ENCODE measurements around the gene DPYSL5.

DPYSL5 gene

DNA sequence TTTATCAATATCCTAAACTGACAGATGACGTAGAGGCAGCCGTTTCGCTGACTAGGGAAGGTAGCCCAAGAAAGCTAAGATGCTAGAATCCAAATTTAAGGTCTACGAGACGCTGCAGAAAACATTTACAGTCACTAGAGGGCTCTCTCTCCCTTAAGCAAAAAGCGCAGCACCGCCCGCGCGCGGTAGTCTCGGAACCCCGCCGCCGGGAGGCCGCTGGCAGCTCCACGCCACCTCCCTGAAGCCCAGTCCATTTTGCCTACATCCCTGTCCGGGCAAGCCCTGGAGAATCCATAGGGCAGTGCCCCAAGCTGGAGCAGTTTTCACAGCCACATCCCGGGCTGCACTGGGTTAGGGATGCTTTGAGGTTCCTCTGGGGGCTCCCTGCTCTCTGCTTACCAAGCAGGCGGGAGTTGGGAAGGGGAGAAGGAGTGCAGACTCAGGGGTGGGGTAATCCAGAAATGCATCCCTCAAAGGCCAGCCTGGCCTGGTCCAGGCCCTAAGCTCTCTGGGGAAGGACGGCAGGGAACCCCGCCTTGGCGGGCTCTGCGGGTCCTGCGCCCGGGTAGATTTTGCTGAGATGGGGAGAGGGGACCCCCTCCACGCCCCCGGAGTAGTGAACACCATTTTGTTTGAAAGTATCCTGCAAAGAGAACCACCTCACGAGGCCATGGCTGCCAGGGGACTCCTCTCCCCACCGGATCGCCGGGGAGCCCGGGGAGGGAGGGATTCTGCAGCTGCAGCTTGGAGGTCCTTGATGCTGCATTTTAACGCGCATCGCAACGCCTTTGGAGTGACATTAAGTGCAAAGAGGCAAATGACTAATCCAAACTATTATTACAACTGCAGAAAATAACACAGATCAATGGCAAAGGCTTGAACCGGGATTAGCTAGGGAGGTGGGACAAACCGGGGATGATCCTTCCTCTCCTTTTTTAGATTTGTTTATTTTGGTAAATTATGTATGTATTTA is 1.3 kb upstream of the DPYSL5 start:
- FAIRE-seq = peak; percentile 54

GRCh38 chr2:26847307-26847654 is 651 bp upstream of the DPYSL5 start:
- FAIRE-seq = no peak

DNA sequence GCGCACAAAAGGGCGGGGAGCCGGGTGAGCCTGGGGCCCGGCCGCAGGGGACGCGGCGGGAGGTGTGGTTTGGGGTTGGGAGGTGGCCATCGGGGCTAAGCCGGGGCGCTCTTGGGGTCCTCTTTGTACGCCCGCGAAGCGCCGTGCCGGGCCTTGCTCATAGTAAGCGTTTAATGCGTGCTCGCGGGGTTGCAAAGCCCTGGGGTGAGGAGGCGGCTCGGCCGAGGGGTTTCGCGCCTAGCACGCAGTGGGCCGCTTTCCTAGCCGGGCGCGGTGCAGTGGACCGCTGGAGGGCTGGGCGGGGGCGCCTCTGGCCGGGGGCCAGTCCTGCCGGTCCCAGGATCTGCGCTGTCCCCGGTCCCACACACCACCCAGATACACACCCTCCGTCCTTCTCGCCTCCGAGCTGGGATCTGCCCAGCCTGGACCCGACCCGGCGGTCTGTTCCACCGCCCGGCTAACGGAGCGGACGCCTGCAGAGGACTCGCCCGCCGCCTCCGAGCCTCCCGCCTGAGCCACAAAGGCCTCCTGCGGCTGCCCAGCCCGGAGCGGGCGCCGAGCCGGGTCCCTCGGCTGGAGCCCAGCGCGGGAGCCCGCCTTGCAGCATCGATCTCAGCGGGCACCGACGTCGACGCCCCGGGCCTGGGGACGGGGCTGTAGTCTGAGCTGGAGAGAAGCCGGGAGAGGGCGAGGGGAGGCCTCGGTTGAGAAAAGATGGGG is 564 bp downstream of the DPYSL5 start:
- no peak for FAIRE-seq

DNA sequence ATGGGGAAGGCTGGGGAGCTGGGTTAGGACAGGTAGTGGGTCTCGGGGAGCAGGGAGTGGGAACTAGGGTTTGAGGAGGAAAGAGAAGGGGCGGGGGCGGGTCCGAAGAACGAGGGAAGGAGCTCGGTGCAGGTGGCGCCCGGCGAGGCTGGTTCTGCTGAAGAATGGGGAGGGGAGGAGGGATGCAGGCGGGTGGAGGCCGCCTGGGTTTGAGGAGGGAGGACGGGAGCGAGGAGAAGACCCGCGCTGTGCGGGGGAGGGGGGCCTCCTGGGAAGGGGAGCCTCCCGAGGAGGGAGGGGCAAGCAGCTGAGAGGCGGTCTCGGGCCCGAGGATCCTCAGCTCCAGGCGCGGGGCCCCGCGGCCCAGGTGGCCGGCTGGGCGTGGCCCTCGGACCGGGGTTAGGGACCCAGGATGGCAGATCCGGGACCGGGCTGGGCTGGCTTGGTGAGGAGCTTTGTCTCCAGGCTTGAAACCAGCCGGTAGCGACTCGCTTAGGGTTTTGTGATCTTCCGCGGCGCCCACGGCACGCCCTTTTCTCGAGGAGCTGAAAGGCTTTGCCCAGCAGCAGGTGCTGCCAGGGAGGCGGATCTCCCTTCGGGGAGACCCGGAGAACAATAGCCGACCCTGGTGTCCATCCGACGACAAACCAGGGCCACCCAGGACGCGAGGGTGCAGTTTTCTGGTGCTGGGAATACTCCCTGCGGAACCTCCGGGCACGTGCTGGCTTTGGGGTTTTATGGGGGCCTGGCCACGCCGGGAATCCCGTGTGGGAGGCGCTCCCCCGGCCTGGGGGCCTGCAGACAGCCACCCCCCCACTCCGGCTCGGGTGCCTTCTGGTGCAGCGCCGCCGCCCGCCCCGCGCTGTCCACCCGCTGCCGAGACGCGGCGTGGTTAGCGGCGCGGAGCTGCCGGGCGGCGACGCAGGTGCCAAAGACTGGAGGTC is 1.4 kb downstream of the DPYSL5 start:
- FAIRE-seq = no peak

- FAIRE-seq = no peak
Observed at GRCh38 chr2:26850000-26850431, 2.1 kb downstream of the DPYSL5 start.

DNA sequence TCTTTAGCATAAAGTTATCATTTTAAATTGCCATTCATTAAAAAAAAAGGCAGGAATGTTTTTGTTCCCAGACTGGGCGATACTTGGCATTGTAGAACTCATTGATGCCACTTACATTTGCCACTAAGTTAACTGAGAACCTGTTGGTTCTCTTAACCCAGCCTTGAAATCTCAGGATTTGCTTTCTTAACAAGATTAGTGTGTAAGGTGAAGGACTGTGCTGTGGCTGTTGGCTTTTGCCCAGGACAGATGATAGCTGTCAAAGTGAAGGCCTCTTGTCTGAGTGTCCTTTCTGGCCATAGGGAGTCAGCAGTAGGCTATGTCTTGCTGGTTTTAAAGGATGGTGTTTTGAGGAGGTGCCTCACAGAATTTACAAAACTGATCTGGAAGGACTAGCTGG is 2.6 kb downstream of the DPYSL5 start:
- no peak for FAIRE-seq

DNA sequence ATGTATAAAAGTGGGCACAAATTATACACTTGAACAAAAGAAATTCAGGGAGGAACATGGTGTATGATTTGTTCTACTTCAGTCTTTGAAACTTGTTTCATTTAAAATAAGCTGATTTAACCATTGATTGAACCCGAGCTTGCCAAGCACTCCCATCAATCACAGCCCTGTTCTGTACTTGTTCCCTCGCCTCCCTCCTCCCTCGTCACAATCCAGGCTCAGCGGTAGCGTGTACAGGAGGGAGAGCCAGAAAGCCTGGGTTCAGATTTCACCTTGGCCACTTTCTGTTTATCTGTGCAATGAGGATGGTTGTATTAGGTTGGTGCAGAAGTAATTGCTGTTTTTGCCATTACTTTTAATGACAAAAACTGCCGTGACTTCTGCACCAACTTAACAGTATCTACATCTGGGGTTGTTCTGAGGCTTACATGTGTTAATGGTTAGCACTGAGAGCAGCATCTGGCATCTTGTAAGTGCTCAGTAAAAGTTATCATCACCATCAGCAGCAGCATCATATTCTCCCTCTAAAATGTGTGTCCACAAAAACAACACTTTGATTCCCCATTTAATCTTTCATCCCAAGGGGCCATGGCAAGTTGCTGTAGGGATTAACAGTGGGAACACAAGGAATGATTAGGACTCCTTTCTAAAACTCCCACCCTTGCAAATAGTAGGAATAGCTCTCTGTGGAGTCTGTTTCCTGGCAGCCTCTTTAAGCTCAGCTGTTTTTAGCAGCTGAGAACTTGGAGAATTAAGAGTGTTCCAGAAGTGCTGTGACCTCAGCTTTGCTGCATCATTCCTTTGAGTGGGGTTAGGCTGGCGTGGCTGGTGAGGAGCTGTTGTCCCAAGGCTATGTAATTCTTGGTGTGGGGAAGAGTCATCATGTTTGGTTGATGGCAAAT is 4.7 kb downstream of the DPYSL5 start:
- FAIRE-seq = no peak

DNA sequence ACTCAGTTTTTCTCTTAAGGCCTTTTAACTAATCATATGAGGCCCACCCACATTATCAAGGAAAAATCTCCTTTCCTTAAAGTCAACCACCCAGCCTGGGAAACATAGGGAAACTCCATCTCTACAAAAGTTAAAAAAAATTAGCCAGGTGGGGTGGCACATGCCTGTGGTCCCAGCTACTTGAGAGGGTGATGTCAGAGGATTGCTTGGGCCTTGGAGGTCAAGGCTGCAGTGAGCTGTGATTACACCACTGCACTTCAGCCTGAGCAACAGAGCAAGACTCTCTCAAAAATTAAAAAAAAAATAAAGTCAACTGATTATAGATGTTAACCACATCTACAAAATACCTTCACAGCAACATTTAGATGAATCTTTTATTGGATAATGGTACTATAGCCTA is 5.8 kb downstream of the DPYSL5 start:
- FAIRE-seq = no peak

DNA sequence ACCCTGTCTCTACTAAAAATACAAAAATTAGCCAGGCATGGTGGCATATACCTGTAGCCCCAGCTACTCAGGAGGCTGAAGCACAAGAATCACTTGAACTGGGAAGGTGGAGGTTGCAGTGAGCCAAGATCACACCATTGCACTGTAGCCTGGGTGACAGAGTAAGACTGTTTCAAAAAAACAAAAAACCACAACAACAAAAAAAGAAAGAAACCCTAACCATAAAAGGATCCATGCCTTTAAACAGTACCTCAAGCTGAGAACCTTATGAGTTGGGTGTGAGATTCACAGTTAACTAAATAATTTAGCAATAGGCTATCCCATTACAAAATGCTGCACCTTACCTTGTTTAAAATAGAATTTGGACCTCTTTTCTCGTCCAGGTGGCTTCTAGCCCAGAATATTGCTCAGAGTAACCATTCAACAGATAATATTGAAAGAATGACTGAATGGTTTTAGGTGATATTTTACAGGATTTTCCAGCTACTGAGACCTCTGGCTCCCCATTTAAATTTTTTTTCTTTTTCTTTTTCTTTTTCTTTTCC is 6.4 kb downstream of the DPYSL5 start:
- no peak for FAIRE-seq

GRCh38 chr2:26855466-26855865 is 7.5 kb downstream of the DPYSL5 start:
- no peak for FAIRE-seq

- FAIRE-seq = no peak
Observed at GRCh38 chr2:26859622-26860021, 11.7 kb downstream of the DPYSL5 start.

- no peak for FAIRE-seq
Observed at GRCh38 chr2:26860211-26860850, 12.4 kb downstream of the DPYSL5 start.

DNA sequence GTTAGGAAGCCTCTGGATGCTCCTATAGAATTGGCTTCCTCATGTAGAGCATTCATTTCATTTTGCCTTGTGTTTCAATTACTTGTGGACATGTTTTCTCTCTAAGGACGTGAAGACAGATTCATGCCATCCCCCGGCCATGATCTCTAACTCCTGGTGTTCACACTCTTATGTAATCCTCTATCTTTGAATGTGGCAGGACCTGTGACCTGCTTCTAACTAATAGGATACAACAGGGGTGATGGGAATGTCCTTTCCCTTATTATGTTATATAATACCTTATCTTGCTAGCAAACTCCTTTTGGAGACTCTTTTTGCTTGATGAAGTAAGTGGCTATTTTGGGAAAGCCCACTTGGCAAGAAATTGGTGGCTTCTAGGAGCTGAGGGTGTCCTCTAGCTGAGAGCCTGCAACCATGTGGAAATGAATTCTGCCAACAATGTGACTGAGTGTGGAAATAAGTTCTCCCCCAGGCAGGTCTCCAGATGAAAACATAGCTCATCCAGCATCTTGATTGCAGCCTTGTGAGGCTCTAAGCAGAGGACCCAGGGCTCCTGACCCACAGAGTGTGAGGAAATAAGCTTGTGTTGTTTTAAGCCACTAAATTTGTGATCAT is 13.8 kb downstream of the DPYSL5 start:
- no peak for FAIRE-seq

DNA sequence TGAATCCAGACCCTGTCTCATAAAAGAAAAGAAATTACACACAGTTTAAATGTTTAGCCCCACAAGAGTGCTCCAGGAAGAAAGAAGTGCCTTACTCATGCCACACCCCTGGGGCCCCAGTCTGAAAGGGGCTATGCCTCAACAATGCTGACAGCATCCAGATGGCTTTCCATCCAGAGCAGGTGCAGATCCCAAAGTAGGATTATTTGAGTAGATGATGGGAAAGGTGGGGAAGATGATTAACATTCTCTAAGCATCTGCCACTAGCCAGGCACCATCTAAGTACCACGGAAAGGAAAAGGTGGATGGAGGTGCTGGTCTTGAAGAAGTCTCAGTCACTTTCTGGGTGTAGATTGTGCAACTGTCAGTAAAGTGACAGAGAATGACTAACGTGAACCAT is 16.3 kb downstream of the DPYSL5 start:
- no peak for FAIRE-seq

DNA sequence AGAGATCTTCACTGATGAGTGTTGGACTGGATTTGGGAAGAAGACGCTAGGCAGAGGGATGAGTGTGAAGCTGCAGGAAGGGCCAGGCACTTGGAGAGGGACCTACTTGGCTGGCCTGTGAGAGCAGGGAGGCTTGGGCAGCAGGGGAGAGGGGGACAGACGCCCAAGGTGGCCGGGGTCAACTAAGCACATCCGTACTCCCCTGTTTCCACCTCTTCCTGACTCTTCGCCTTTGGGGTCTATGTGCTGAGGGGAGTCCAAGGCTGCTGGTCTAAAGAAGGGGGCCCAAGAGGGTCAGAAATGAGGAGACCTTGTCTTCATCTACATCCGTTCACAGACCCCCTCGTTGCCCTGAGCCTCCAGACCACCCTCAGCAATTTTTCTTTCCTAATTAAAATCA is 16.7 kb downstream of the DPYSL5 start:
- FAIRE-seq = no peak

GRCh38 chr2:26870585-26871095 is 22.7 kb downstream of the DPYSL5 start:
- no peak for FAIRE-seq

DNA sequence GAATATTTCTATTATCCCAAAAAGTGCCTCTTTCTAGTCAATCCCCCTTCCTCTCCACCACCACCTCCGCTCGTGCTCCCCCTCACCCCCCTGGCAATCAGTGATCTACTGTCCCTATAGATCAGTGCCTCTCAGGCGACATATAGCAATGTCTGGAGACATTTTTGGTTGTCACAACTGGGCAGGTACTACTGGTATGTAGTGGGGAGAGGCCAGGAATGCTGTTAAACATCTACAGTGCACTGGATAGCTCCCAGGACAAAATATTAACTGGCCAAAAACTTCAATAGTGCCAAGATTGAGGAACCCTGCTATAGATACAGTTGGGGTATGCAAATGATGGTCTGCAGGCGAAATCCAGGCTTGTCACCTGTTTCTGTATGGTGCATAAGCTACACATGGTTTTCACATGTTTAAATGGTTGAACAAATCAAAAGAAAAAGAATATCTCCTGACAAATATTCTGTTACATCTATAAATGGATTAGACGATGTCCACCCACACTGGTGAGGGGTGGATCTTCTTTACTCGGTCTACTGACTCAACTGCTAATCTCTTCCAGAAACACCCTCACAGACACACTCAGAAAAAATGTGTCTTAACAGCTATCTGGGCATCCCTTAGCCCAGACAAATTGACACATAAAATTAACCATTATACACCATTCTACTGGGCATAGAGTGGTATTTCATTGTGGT is 25.5 kb downstream of the DPYSL5 start:
- no peak for FAIRE-seq

- FAIRE-seq = no peak
Observed at GRCh38 chr2:26874514-26874913, 26.6 kb downstream of the DPYSL5 start.

- FAIRE-seq = no peak
Observed at GRCh38 chr2:26875065-26875634, 27.2 kb downstream of the DPYSL5 start.

All from A204.1 (cell line).